ENCODE measurements around the gene PCDHGC5.

PCDHGC5 gene

DNA sequence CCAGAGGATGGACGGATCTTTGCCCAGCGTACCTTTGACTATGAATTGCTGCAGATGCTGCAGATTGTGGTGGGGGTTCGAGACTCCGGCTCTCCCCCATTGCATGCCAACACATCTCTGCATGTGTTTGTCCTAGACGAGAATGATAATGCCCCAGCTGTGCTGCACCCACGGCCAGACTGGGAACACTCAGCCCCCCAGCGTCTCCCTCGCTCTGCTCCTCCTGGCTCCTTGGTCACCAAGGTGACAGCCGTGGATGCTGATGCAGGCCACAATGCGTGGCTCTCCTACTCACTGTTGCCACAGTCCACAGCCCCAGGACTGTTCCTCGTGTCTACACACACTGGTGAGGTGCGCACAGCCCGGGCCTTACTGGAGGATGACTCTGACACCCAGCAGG lies 1.9 kb downstream of the PCDHGC5 start:
- DNase-seq (ENCODE audit: low read depth in 3 of 3), result no peak

DNA sequence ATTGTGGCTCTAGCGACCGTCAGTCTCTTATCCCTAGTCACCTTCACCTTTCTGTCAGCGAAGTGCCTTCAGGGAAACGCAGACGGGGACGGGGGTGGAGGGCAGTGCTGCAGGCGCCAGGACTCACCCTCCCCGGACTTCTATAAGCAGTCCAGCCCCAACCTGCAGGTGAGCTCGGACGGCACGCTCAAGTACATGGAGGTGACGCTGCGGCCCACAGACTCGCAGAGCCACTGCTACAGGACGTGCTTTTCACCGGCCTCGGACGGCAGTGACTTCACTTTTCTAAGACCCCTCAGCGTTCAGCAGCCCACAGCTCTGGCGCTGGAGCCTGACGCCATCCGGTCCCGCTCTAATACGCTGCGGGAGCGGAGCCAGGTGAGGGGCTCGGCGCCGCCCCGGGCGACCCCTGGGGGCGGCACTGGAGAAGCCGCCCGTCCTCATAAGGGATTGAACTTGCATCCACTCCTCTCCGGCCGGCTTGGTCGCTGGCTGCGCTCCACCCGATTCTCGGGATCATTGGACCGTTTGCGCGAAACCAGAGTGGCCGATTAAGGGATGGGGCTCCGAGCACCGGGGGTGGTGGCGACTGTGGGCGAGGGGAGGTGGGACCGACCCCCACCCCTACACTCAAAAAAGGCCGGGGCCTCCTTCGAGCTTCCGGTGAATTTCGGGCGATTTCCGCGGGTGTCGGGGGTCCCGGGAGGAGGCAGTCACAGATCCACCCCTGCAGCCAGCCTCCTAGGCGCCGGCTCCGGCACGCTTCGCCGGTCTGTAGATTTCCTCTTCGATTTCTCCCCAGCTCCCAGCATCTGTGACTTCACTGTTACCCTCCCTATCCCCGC lies 2.7 kb downstream of the PCDHGC5 start:
- DNase-seq (ENCODE audit: low read depth in 3 of 3), result no peak

DNA sequence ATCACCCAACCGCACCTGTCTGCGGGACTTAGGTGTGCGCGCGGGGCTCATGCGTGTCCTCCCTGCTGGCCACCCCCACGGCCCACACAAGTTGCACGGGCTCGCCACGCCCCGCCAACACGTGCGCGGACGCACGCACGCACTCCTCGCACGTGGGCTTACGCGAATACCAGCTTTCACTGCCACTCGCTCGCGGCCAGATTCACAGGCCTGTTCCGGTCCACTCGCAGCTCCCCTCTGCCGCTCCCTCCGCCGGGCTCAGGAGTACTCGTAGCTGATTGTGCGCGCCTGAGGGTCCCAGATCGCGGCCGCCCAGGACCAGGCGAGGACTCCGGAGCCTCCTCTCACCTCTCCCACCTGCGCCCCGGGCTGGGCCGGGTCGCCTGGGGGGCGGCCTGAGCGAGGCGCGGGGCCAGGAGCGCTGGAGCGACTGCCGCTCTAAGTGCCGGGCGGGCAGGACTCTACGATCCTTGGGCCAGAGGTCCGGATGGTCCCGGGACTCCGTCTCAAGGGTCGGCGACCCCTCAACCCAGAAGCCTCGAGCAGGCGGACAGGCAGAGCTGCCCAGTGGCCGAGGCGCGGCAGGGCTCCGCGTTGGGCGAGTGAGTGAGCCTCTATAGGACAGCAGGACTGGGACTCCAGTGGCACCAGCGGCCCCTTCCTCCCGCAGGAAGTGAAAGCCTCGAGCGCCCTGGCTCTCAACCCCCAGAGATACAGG lies 3.4 kb downstream of the PCDHGC5 start:
- no peak for DNase-seq (ENCODE audit: low read depth in 3 of 3)

DNA sequence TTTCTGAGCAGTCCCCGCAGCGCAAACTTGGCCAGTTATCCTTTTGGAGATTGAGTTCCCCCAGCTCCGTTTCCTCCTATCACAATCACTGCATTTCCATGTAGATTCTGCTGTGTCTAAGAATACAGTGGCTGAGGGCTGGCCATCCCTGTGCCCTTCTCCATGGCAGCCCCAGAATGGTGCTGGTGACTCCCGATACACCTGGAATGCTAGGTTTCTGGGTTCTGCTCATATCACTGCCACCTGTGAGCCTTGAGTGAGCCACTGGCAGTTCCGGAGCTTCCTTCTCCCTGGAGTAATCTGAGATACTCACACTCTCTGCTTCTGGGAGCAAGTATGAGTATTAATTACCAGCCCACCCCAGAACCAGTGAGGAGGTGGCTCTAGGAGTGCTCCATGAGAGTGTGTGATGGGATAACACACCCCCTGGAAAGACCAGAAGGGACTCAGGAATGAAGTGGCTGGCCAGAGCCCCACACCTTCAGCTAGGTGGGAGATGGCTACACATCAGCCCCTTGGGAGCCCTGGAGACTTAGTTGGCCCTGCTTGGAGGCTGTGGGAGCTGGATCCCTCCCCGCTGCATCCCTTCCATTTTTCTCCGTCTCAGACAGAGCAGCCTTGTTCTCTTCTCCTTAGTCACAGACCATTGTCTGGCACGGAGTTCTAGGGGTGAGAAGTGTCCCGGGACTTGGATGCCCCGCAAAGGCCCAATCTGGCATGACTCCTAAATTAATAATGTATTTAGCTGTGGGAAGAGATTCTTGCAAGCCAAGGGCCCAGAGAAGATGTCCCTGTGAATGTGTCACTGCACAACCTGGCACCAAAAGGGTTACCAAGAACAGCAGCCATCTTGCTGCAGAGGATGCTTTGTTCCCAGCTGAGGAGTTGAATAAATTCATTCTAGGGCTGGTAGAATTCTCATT lies 4.9 kb downstream of the PCDHGC5 start:
- no peak for DNase-seq (ENCODE audit: low read depth in 3 of 3)

DNA sequence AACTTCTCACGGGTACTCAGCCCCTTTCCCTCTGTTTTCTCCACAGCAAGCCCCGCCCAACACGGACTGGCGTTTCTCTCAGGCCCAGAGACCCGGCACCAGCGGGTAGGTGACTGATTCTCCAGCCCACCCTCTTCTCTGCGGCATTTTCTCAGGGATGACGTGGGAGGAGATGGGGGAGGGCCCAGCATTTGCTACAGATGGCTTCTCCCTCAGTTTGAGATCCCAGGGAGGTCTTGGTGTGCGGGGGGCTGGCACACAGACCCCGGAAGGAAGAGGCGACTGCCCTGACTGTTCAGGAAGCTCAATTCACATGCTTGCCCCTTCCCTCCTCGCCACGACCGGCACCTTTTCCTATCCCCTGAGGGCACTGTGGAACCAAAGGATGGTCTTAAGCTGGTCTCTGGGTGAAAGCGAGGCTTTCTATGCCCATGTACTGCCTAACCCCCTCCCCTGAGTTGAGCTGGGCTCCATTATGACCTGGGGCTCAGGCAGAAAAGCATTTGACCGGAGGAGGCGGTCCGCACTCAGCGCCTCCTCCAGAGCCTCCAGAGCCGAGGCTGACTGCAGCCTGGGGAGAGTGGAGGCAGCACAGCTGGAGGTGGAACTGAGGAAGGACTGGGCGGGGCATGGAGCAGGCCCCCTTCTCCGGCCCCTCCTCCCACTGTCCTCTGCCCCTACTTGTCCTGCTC lies 6.0 kb downstream of the PCDHGC5 start:
- DNase-seq (ENCODE audit: low read depth in 3 of 3), result no peak

DNA sequence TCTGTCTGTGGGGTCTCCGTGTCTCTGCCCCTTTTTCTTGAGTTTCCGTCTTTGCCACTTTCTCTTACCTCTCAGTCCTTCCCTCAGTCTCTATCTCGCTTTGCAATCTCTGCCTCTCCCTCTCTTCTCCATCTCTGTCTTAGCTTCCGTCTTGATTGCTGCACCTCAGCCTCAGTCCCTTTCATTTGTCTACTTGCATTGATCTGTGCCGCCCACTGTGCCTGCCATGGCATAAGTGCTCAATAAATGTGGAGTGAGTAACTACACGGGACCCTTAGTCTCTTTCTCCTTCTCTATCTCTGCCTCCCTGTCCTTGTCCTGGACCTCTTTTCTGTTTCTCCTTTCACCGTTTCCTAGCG lies 6.6 kb downstream of the PCDHGC5 start:
- DNase-seq (ENCODE audit: low read depth in 3 of 3), result no peak

DNA sequence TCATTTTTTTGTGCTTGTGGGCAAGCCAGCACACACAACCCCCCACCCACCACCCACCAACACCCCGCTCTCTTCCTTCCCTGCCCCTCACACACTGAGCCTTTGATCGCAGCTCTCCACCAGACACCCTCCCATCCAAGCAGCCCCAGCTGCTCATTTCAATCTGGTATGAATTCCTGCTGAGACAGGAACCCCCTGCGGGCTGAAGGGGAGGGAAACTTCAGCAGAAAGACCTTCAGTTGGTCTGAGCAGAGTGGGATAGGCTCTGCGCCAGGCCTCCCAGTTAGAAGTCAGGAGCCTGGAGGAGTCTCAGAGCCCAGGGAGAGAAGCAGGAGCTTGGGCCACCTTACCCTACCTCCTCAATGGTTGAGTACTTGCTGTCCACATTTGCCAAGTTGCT lies 7.2 kb downstream of the PCDHGC5 start:
- DNase-seq (ENCODE audit: low read depth in 3 of 3), result no peak

DNA sequence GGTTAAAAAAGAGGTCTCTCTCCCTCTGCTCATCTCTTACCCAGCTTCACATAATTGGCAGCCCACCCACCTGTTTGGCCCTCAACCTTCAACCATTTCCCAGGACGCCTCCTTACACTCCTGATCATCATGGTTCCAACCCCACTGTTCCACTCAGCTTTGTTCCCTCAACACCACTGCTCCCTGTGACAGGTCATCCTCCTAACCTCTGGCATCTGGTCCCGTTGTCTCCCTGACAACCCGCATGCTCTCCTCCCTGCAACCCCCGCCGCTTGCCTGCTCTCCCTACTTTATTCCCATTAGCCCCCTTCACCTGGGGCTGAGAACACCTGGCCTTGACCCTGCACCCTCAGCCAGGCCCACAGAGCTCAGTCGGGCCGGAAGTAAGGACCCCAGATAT lies 12.9 kb downstream of the PCDHGC5 start:
- DNase-seq (ENCODE audit: low read depth in 3 of 3), result no peak

DNA sequence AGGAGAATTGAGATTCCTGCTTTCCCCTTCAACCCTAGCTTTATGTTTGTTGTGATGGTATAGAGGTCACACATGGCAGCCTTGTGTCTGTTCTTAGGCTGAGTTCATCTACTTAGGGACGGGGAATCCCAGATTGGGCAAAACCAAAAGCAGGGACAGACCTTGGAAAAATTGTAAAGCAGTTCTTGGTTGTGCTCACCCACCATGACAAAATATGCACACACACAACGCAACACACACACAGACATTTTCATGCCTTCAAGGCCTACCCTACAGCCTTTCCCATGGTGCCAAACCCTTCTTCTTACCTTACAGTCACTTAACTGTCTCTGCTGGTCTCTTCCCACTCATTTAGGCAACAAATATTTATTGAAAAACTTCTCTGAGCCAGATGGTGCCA lies 14.8 kb downstream of the PCDHGC5 start:
- no peak for DNase-seq (ENCODE audit: low read depth in 3 of 3)

DNA sequence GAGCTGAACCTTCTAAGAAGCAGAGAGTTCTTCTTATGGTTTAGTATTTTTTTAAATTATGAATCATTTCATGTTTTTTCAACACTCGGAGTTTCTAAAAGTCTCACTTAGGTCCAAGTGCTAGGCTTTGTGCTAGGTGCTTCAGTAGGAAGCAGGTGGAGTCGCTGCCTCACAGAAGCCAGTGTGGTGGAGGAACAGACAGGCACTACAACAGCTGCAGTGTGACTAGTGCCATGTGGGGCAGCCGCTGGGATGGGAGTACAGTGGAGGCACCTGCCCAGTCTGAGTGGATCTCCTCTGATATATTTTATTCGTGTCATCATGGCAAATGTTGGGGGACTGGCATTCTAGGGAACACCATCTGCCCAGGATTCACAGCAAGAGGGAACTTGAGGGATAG lies 15.3 kb downstream of the PCDHGC5 start:
- DNase-seq (ENCODE audit: low read depth in 3 of 3), result no peak

DNA sequence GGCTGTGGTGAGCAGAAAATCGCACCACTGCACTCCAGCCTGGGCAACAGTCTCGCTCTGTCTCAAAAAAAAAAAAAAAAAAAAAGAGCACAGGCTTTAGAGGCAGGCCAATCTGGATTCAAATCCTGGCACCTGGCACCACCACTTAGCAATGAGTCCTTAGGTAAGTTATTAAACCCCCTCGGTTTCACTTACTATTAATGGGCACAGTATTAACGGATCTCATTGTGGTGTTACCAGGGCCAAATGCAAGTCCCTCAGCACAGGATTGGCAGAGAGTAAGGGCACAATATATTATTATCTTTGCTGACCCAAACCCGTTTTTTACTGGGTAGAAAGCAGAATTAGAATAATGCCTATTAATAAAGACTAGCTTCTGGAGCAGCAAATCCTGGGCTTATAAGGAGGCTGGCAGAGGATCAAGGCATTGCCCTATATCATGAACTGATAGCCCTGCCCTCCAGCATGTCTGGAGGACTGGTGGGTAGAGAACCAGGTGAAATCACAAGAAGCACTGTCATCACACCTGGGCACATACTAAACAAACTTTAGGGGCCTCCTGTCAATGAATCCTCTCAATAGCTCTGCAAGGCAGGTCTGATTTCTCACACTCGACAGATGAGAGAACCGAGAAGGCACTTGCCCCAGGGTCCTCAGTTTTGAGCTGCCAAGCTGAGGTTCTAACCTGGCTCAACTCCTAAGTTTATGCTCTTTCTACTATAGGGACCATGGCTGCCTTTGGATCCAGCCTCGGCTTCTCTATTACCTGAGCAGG lies 17.7 kb downstream of the PCDHGC5 start:
- no peak for DNase-seq (ENCODE audit: low read depth in 3 of 3)

DNA sequence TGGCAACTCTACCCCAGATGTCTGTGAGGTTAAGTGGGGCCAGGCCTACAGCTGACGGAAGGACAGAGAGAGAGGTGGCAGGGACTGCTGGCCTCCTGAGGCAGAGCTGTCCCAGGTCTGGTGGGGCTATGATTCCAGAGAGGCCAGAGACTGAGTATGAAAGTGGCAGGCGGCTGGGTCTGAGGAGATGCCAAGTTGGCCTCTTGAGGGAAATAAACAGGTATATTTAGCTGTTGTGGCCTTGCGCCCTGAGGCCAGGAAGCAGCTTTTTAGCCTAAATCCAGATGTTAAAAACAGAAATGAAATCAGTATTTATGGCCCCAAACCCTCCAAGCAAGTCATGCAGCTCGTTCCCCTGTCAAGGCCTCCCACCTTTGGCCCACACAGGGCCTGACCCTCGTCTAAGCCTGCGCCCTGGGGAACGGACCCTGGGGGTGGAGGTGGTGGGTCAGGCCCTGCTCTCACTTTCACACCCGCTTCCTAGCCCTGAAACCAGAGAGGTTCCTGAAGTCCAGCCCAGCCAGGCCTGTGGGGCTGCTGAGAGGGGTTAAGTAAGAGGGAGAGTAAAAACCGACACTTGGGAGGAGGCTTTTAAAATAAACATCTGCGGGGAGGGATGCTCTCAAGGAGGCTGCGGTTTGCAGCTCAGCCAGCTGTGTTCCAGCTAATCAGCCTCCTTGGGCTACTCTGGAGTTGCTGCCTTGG lies 18.7 kb downstream of the PCDHGC5 start:
- DNase-seq (ENCODE audit: low read depth in 3 of 3), result no peak

DNA sequence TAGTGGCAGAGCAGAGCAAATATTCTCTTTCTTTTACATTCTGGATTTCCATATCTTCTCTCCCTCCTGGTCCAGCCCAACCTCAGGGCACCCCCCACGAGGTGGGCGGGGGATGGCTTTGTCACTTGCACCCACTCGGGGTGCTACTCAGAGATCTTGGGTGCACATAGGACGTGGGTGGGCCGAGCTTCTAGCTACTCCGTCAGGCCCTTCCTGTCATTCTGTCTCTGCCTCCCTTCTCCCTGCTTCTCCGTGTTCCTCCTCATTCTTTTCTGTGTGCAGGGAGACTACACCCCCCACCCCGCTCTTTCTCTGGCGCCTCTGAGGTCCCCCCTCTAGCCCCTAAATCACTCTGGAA lies 19.5 kb downstream of the PCDHGC5 start:
- no peak for DNase-seq (ENCODE audit: low read depth in 3 of 3)

DNA sequence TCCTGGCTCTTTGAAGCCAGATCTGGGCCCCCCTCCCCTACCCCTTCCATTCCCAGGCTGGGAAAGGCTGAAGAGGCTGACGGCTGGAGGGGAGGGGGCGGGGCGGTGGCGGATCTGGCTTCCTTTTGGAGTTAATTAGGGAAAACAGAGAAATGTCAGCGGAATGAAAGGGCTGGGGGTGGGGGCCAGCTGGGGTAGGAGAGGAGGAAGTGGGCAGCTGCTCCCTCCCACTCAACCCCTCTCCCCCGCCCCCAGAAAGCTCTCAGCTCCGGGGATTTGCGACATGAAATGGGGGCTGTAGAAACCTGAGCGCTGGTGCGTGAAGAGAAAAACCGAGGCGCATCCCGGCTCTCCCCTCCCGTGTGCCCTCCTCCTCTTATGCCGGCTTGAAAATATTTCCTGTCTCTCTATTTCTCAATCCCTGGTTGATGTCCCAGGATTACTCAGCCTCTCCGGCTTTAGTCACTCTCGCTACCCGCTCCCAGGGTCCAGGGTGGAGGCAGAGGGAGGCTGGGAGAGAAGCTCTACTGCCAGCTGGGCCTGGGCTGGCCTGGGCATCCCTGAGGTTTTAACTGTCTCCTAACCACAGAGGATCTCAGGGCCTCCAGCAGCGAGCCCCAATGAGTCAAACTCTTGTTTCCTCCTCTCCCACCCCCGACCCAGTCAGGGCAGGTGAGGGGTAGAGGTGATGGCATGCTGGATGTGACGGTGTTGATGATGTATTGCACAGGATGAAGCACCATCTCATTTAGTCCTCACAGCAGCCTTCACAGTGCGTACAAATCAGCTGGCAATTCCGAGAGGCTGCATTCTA lies 20.1 kb downstream of the PCDHGC5 start:
- peak in 1 of 3 donors; percentile 19 for DNase-seq (ENCODE audit: low read depth in 3 of 3)

DNA sequence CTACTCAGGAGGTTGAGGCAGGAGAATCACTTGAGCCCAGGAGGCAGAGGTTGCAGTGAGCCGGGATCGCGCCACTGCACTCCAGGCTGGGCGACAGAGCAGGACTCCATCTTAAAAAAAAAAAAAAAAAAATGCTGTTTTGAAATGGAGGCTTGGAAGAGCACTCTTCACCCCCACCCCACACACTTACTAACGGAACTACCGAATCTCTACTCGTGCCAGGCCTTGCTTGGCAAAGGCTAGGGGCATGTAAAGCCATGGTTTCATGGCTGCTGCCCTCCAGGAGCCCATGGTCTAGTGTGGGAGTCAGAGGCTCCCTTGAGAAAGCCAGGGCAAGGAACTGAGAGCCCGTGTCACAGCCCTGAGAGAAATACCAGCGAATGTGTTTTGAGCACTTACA lies 21.3 kb downstream of the PCDHGC5 start:
- no peak for DNase-seq (ENCODE audit: low read depth in 3 of 3)

DNA sequence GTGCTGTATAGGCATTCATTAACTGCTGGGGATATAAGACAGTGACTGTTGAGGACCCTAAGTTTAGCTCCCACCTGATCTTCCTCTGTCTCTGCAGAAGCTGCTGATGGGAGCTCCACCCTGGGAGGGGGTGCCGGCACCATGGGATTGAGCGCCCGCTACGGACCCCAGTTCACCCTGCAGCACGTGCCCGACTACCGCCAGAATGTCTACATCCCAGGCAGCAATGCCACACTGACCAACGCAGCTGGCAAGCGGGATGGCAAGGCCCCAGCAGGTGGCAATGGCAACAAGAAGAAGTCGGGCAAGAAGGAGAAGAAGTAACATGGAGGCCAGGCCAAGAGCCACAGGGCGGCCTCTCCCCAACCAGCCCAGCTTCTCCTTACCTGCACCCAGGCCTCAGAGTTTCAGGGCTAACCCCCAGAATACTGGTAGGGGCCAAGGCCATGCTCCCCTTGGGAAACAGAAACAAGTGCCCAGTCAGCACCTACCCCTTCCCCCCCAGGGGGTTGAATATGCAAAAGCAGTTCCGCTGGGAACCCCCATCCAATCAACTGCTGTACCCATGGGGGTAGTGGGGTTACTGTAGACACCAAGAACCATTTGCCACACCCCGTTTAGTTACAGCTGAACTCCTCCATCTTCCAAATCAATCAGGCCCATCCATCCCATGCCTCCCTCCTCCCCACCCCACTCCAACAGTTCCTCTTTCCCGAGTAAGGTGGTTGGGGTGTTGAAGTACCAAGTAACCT lies 22.1 kb downstream of the PCDHGC5 start:
- DNase-seq (ENCODE audit: low read depth in 3 of 3), result no peak

DNA sequence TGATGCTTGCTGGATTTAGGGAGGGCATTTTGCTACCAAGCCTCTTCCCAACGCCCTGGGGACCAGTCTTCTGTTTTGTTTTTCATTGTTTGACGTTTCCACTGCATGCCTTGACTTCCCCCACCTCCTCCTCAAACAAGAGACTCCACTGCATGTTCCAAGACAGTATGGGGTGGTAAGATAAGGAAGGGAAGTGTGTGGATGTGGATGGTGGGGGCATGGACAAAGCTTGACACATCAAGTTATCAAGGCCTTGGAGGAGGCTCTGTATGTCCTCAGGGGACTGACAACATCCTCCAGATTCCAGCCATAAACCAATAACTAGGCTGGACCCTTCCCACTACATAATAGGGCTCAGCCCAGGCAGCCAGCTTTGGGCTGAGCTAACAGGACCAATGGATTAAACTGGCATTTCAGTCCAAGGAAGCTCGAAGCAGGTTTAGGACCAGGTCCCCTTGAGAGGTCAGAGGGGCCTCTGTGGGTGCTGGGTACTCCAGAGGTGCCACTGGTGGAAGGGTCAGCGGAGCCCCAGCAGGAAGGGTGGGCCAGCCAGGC lies 23.0 kb downstream of the PCDHGC5 start:
- DNase-seq (ENCODE audit: low read depth in 3 of 3), result no peak

DNA sequence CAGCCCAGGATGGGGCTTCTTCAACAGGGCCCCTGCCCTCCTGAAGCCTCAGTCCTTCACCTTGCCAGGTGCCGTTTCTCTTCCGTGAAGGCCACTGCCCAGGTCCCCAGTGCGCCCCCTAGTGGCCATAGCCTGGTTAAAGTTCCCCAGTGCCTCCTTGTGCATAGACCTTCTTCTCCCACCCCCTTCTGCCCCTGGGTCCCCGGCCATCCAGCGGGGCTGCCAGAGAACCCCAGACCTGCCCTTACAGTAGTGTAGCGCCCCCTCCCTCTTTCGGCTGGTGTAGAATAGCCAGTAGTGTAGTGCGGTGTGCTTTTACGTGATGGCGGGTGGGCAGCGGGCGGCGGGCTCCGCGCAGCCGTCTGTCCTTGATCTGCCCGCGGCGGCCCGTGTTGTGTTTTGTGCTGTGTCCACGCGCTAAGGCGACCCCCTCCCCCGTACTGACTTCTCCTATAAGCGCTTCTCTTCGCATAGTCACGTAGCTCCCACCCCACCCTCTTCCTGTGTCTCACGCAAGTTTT lies 23.6 kb downstream of the PCDHGC5 start:
- peak; percentile 75 to 88 (median 79) for DNase-seq (ENCODE audit: low read depth in 3 of 3)
